ENCODE data around the gene SENP2. TPM values are rescaled to one million over a fixed set of nuclear protein-coding genes. Genes with fewer than 3 reads are reported as not detected.
"Not testable (repeated sequence)": the region's sequence is repeated elsewhere in the genome, so short reads cannot be mapped to it uniquely, and the experiment has no call there.

Gene SENP2
- 30.9 and 34.1 TPM in 2 replicates for total RNA-seq (2014; rRNA removed; shearing (Covaris generic))

- Histone ChIP-seq H3K27me3 (no peaks in the 10 kb centered on the region), H3K36me3 (no peaks in the 10 kb centered on the region), H3K4me1 (no peaks in the 10 kb centered on the region), H3K9me3 (replicated peaks) (no peaks in the 10 kb centered on the region), H3K4me3 (peak within 1 kb of the TSS; percentile 84), H3K27ac (peak within 1 kb of the TSS; percentile 74)
- peak; percentile 98 to 99 for DNase-seq
These were observed at the start of gene SENP2 for GRCh38 chr3:185585859-185586685. TSS of gene SENP2 (plus strand) at chr3:185586295. CDS start at chr3:185586414, 119 bp downstream.

- Histone ChIP-seq H3K4me1 (no peaks in the 10 kb centered on the region), H3K27ac (no peak overlapping the region), H3K4me3 (no peak overlapping the region), H3K36me3 (no peaks in the 10 kb centered on the region), H3K27me3 (no peaks in the 10 kb centered on the region), H3K9me3 (replicated peaks) (no peaks in the 10 kb centered on the region)
- DNase-seq = peak in 1 of 2 experiments; percentile 27
These were observed 48.6 kb upstream of the SENP2 start for GRCh38 chr3:185537369-185537970.

DNA sequence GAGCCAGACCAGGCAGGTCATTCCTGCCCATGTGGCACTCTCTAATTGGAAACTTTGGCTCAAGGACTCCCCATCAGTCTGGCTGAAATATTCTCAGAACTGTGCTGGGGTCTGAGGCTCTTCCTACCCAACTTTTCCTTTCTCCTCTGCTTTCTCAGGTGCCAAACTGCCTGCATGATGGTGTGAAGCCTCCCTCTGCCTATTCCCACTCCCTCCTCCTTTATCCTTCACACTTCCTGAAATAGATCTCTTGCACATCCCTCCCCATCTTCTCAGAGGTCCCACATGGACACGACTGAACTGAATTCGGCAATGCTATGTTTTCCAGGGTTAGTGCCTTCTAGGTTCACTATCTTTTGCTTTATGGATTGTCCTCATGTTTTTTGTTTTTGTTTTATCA lies 46.2 kb upstream of the SENP2 start:
- no peaks in the 10 kb centered on the region for H3K27me3 ChIP-seq
- no peaks in the 10 kb centered on the region for H3K36me3 ChIP-seq
- no peak overlapping the region for H3K27ac ChIP-seq
- H3K9me3 ChIP-seq (replicated peaks) = no peaks in the 10 kb centered on the region
- no peak for DNase-seq
- no peak overlapping the region for H3K4me3 ChIP-seq
- H3K4me1 ChIP-seq = no peaks in the 10 kb centered on the region

DNA sequence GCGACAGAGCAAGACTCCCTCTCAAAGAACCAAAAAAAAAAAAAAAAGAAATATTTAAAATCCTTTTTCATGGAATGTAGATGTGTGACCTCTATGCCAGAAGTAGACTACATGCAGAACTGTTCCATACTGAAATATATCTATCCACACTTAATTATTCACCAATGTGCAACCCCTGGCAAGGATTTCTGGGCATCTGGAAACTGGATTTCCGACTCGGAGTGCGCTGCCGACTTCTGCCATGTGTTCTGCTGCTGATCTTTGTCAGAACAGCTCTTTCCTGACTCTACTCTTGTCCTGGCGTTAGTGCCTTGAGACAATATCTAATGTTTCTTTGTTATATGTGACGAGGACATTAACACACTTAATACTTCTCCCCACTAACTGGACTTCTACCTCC lies 45.4 kb upstream of the SENP2 start:
- Histone ChIP-seq H3K4me3 (no peak overlapping the region), H3K9me3 (replicated peaks) (no peaks in the 10 kb centered on the region), H3K27me3 (no peaks in the 10 kb centered on the region), H3K27ac (no peak overlapping the region), H3K4me1 (no peaks in the 10 kb centered on the region), H3K36me3 (no peaks in the 10 kb centered on the region)
- no peak for DNase-seq

DNA sequence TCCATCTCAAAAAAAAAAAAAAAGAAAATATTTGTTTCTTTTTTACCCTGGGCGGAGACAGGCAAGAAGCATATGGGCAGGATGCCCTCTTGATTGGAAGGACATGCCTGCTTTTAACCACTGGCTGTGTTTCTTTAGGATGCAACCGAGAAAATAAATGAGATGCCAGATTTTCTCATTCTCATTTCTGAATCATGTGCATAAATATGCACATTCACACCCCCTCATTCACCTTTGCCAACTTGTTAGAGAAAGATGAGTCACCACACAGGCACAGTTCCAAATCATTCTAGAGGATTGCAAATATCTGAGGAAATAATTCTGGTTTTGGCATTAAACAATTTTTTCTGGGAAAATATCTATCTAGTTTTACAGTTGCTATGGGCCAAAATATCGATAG lies 37.0 kb upstream of the SENP2 start:
- Histone ChIP-seq H3K36me3 (no peaks in the 10 kb centered on the region), H3K4me1 (peaks cover 3% of the 10 kb centered on the region; the same call in 1 of the 2 replicates), H3K27me3 (no peaks in the 10 kb centered on the region), H3K27ac (no peak overlapping the region), H3K4me3 (no peak overlapping the region), H3K9me3 (replicated peaks) (no peaks in the 10 kb centered on the region)
- no peak for DNase-seq

GRCh38 chr3:185549651-185550111 lies 36.4 kb upstream of the SENP2 start:
- Histone ChIP-seq H3K36me3 (no peaks in the 10 kb centered on the region), H3K27ac (no peak overlapping the region), H3K4me1 (peaks cover 3% of the 10 kb centered on the region; the same call in 1 of the 2 replicates), H3K9me3 (replicated peaks) (no peaks in the 10 kb centered on the region), H3K4me3 (no peak overlapping the region), H3K27me3 (no peaks in the 10 kb centered on the region)
- no peak for DNase-seq

- peak in 1 of 2 experiments; percentile 24 for DNase-seq
- Histone ChIP-seq H3K36me3 (no peaks in the 10 kb centered on the region), H3K9me3 (replicated peaks) (no peaks in the 10 kb centered on the region), H3K27me3 (no peaks in the 10 kb centered on the region), H3K4me3 (no peak within 1 kb of the TSS), H3K27ac (no peak within 1 kb of the TSS), H3K4me1 (peaks cover 3% of the 10 kb centered on the region; the same call in 1 of the 2 replicates)
These were observed 33.7 kb upstream of the SENP2 start, which contains the start of gene LIPH for GRCh38 chr3:185552358-185552877. TSS of gene LIPH (minus strand) at chr3:185552588. CDS start at chr3:185552471, 117 bp downstream.

GRCh38 chr3:185555101-185555501 lies 31.0 kb upstream of the SENP2 start:
- Histone ChIP-seq H3K36me3 (no peaks in the 10 kb centered on the region), H3K4me1 (peaks cover 3% of the 10 kb centered on the region; the same call in 1 of the 2 replicates), H3K27ac (no peak overlapping the region), H3K4me3 (no peak overlapping the region), H3K9me3 (replicated peaks) (no peaks in the 10 kb centered on the region), H3K27me3 (no peaks in the 10 kb centered on the region)
- no peak for DNase-seq

GRCh38 chr3:185555860-185556347 lies 30.2 kb upstream of the SENP2 start:
- H3K4me1 ChIP-seq = peaks cover 3% of the 10 kb centered on the region; the same call in 1 of the 2 replicates
- H3K4me3 ChIP-seq = no peak overlapping the region
- DNase-seq = no peak
- no peaks in the 10 kb centered on the region for H3K9me3 ChIP-seq (replicated peaks)
- H3K27ac ChIP-seq = no peak overlapping the region
- H3K36me3 ChIP-seq = no peaks in the 10 kb centered on the region
- H3K27me3 ChIP-seq = no peaks in the 10 kb centered on the region

DNA sequence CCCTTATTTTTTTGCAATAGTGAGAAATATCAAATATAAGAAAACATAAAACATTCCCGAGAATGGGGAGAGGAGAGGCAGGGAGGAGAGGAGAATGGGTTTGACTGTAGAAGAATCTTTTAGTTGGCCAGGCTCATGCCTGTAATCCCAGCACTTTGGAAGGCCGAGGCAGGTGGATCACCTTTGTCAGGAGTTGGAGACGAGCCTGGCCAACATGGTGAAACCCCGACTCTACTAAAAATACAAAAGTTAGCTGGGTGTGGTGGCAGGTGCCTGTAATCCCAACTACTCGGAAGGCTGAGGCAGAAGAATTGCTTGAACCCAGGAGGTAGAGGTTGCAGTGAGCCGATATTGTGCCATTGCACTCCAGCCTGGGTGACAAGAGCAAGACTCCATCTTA lies 29.5 kb upstream of the SENP2 start:
- not testable (repeated sequence) for H3K4me1 ChIP-seq; DNase-seq; H3K4me3 ChIP-seq; H3K27ac ChIP-seq; H3K9me3 ChIP-seq (replicated peaks); H3K36me3 ChIP-seq; H3K27me3 ChIP-seq

DNA sequence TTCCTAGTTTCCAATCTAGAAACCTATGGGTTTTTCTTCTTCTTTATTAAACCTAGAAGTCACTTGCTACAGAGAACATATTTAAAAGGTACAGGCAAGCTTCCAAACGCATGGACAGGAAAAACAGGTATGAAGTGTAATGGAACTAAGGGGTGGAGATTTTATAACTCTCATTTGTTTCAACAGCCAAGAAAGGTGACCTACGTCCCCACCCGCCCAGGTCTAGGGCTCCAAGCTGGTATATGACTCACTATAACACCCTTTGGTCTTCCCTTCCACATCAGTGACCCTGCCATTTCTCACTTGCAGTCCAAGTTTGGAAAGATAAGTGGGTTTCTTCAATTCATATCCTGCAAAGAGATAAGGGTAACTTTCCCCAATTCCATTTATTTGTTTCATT lies 27.7 kb upstream of the SENP2 start:
- Histone ChIP-seq H3K4me3 (no peak overlapping the region), H3K27me3 (no peaks in the 10 kb centered on the region), H3K4me1 (no peaks in the 10 kb centered on the region), H3K36me3 (no peaks in the 10 kb centered on the region), H3K27ac (no peak overlapping the region), H3K9me3 (replicated peaks) (no peaks in the 10 kb centered on the region)
- DNase-seq = no peak

- Histone ChIP-seq H3K4me3 (no peak overlapping the region), H3K9me3 (replicated peaks) (no peaks in the 10 kb centered on the region), H3K4me1 (no peaks in the 10 kb centered on the region), H3K27me3 (no peaks in the 10 kb centered on the region), H3K36me3 (no peaks in the 10 kb centered on the region), H3K27ac (no peak overlapping the region)
- no peak for DNase-seq
These were observed 26.4 kb upstream of the SENP2 start for GRCh38 chr3:185559706-185560090.

DNA sequence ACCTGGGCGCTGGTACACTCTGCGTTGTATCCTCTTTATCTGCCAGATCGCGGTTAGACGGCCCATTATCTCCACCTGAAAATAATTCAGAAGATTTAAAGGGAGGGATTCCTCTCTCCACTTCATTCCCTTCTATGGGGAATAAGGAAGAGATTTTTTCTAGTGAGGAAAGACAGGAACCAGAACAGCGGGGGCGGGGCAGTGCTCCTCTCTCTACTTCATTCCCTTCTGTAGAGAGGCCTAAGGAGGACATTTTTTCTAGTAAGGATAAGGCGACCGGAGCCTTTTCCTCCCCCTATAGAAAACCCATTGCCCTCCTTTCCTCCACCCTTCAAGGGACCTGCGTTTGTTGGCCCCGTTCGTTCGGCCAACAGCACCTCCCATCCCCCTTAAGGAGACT lies 25.4 kb upstream of the SENP2 start:
- DNase-seq = no peak
- Histone ChIP-seq H3K27ac (no peak overlapping the region), H3K36me3 (no peaks in the 10 kb centered on the region), H3K27me3 (no peaks in the 10 kb centered on the region), H3K4me1 (no peaks in the 10 kb centered on the region), H3K4me3 (no peak overlapping the region), H3K9me3 (replicated peaks) (no peaks in the 10 kb centered on the region)

GRCh38 chr3:185561374-185561943 lies 24.6 kb upstream of the SENP2 start:
- H3K4me1 ChIP-seq = no peaks in the 10 kb centered on the region
- H3K9me3 ChIP-seq (replicated peaks) = no peaks in the 10 kb centered on the region
- no peaks in the 10 kb centered on the region for H3K36me3 ChIP-seq
- no peak for DNase-seq
- H3K27ac ChIP-seq = no peak overlapping the region
- no peak overlapping the region for H3K4me3 ChIP-seq
- no peaks in the 10 kb centered on the region for H3K27me3 ChIP-seq

DNA sequence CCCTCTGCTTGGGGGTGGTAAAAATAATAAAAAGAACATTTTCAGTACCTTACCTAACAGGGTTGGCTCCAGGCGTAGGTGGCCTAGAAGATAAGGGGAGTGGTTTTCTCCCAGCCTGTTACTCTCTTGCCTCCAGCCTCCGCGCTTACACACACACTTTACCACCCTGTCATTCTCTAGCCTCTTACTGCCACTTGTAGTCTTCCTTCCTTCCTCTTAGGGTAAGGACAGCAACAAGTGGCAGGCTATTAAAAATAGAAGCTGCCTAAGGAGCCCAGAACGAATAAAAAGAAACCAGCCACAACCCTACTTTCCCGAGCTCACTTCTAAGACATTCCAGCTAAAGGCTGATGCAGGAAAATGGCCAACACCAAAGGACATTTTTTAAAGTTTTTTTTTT lies 24.1 kb upstream of the SENP2 start:
- Histone ChIP-seq H3K9me3 (replicated peaks) (no peaks in the 10 kb centered on the region), H3K27ac (no peak overlapping the region), H3K4me1 (no peaks in the 10 kb centered on the region)

More for the DNA sequence above, 24.1 kb upstream of the SENP2 start:
- no peak for DNase-seq
- Histone ChIP-seq H3K36me3 (no peaks in the 10 kb centered on the region), H3K27me3 (no peaks in the 10 kb centered on the region), H3K4me3 (no peak overlapping the region)

All from SJCRH30 (cell line).